ENCODE data around the gene GBE1. TPM values are rescaled to one million over a fixed set of nuclear protein-coding genes. Genes with fewer than 3 reads are reported as not detected.

GBE1 gene
- total and polyA plus RNA-seq, 2 donors (not counting 1 experiment from before 2014, with no cell fraction given), result 153 to 232 TPM

DNA sequence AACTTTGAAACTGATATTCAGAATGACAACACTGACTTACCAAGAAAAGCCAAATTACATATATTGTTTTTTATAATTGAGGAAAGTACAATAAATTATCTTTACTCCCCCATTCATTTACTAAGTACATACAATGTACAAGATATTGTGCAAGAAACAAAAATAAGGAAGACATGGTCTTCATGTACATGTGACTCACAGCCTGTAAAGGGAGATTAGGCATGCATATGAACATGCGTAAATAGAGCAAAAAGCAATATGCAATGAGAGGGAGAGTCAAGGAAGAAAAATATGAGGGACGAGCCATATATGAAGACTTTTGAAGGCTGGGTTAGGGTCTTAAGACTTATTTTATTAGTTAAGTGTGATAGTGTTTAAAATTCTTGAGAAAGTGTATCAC lies 258.4 kb downstream of the GBE1 start:
- Histone ChIP-seq H3K9me3 (ENCODE audit: control insufficient read depth, insufficient read depth, low read depth, low read length) (no peaks in the 10 kb centered on the region), H4K20me1 (ENCODE audit: control insufficient read depth, extremely low read depth, insufficient read depth, low read length) (no peaks in the 10 kb centered on the region), H2AFZ (ENCODE audit: low read length) (no peak overlapping the region), H3K4me1 (ENCODE audit: control insufficient read depth, extremely low read depth, insufficient read depth, low read length) (no peaks in the 10 kb centered on the region), H3K9ac (ENCODE audit: insufficient read depth, low read length) (no peak overlapping the region), H3K27ac (ENCODE audit: insufficient read depth, low read length) (no peak overlapping the region), H3K4me2 (ENCODE audit: extremely low read depth, insufficient read depth, low read length) (no peak overlapping the region), H3K79me2 (ENCODE audit: control insufficient read depth, insufficient read depth, low read length) (no peaks in the 10 kb centered on the region), H3K27me3 (ENCODE audit: control insufficient read depth, insufficient read depth, low read length) (no peaks in the 10 kb centered on the region), H3K36me3 (ENCODE audit: control insufficient read depth, insufficient read depth, low read length) (no peaks in the 10 kb centered on the region), H3K4me3 (replicated peaks in 1 of 4; ENCODE audit: control extremely low read depth in 1 of 4, insufficient read depth in 1 of 4, low read depth in 3 of 4, low read length in 4 of 4) (no peak overlapping the region)
- DNase-seq (ENCODE audit: low read depth in 2 of 2), result no peak
- TF ChIP-seq, protein P1, sequence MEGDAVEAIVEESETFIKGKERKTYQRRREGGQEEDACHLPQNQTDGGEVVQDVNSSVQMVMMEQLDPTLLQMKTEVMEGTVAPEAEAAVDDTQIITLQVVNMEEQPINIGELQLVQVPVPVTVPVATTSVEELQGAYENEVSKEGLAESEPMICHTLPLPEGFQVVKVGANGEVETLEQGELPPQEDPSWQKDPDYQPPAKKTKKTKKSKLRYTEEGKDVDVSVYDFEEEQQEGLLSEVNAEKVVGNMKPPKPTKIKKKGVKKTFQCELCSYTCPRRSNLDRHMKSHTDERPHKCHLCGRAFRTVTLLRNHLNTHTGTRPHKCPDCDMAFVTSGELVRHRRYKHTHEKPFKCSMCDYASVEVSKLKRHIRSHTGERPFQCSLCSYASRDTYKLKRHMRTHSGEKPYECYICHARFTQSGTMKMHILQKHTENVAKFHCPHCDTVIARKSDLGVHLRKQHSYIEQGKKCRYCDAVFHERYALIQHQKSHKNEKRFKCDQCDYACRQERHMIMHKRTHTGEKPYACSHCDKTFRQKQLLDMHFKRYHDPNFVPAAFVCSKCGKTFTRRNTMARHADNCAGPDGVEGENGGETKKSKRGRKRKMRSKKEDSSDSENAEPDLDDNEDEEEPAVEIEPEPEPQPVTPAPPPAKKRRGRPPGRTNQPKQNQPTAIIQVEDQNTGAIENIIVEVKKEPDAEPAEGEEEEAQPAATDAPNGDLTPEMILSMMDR (conservative IDR thresholded peaks at IDR 0.05 in 1 of 2, IDR thresholded peaks at IDR 0.05 in 1 of 2; ENCODE audit: low read depth in 1 of 2, low read length in 2 of 2), result no peak
- no peak for TF ChIP-seq EZH2 (IDR thresholded peaks at IDR 0.05; ENCODE audit: low read length, missing control alignments)

DNA sequence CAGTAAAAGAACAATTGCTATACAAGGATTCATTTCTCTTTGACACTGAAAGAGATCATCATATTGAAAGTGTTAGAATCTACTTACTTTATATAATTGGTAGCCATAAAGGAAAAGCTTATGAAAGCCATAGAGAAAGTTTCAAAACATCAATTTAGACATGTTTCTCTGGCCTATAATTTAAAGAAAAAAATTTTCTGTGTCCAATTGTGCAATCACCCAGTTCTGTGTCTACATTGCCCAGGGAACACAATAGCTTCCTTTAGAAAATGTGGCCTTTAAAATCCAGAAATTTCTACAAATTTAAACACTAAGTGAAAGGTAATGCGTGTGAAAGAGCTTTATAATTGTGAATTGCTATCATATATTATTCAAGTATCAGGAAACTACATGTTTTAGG lies 259.2 kb downstream of the GBE1 start:
- no peak for DNase-seq (ENCODE audit: low read depth in 2 of 2)
- TF ChIP-seq EZH2 (IDR thresholded peaks at IDR 0.05; ENCODE audit: low read length, missing control alignments), result no peak
- TF ChIP-seq, protein P1 (conservative IDR thresholded peaks at IDR 0.05 in 1 of 2, IDR thresholded peaks at IDR 0.05 in 1 of 2; ENCODE audit: low read depth in 1 of 2, low read length in 2 of 2), result no peak

DNA sequence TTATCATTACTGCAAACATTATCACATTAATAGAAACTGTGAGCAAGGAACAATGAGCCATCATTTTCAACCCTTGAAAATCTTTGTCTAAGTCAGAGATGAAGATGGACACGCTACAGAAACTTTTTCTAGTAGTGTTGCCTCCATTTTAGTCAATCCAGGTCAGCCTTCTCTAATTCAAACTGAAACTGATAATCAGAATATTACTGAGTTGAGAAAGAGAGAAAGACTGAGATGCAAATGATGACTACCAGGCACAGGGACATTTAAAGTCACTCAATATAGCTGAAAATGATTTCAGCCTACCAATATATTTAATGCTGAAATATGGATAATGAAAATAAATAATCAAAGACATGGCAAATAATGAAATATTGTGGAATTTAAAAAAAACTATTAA lies 261.4 kb downstream of the GBE1 start:
- no peak for DNase-seq (ENCODE audit: low read depth in 2 of 2)
- peaks cover 2% of the 10 kb centered on the region for H3K36me3 ChIP-seq (ENCODE audit: control insufficient read depth, insufficient read depth, low read length)
- H4K20me1 ChIP-seq (ENCODE audit: control insufficient read depth, extremely low read depth, insufficient read depth, low read length), result no peaks in the 10 kb centered on the region
- no peak overlapping the region for H2AFZ ChIP-seq (ENCODE audit: low read length)
- no peak for TF ChIP-seq EZH2 (IDR thresholded peaks at IDR 0.05; ENCODE audit: low read length, missing control alignments)
- TF ChIP-seq, protein P1 (conservative IDR thresholded peaks at IDR 0.05 in 1 of 2, IDR thresholded peaks at IDR 0.05 in 1 of 2; ENCODE audit: low read depth in 1 of 2, low read length in 2 of 2), result no peak
- no peaks in the 10 kb centered on the region for H3K9me3 ChIP-seq (ENCODE audit: control insufficient read depth, insufficient read depth, low read depth, low read length)
- no peak overlapping the region for H3K9ac ChIP-seq (ENCODE audit: insufficient read depth, low read length)
- H3K4me1 ChIP-seq (ENCODE audit: control insufficient read depth, extremely low read depth, insufficient read depth, low read length), result no peaks in the 10 kb centered on the region
- no peak overlapping the region for H3K4me3 ChIP-seq (replicated peaks in 1 of 4; ENCODE audit: control extremely low read depth in 1 of 4, insufficient read depth in 1 of 4, low read depth in 3 of 4, low read length in 4 of 4)
- no peak overlapping the region for H3K27ac ChIP-seq (ENCODE audit: insufficient read depth, low read length)
- H3K27me3 ChIP-seq (ENCODE audit: control insufficient read depth, insufficient read depth, low read length), result no peaks in the 10 kb centered on the region
- H3K79me2 ChIP-seq (ENCODE audit: control insufficient read depth, insufficient read depth, low read length), result no peaks in the 10 kb centered on the region
- H3K4me2 ChIP-seq (ENCODE audit: extremely low read depth, insufficient read depth, low read length), result no peak overlapping the region

More for the DNA sequence above, 259.2 kb downstream of the GBE1 start:
- Histone ChIP-seq H3K27me3 (ENCODE audit: control insufficient read depth, insufficient read depth, low read length) (no peaks in the 10 kb centered on the region), H3K27ac (ENCODE audit: insufficient read depth, low read length) (no peak overlapping the region), H3K9ac (ENCODE audit: insufficient read depth, low read length) (no peak overlapping the region), H3K79me2 (ENCODE audit: control insufficient read depth, insufficient read depth, low read length) (no peaks in the 10 kb centered on the region), H3K4me1 (ENCODE audit: control insufficient read depth, extremely low read depth, insufficient read depth, low read length) (no peaks in the 10 kb centered on the region), H3K9me3 (ENCODE audit: control insufficient read depth, insufficient read depth, low read depth, low read length) (no peaks in the 10 kb centered on the region), H3K4me3 (replicated peaks in 1 of 4; ENCODE audit: control extremely low read depth in 1 of 4, insufficient read depth in 1 of 4, low read depth in 3 of 4, low read length in 4 of 4) (no peak overlapping the region), H2AFZ (ENCODE audit: low read length) (no peak overlapping the region), H3K36me3 (ENCODE audit: control insufficient read depth, insufficient read depth, low read length) (no peaks in the 10 kb centered on the region), H3K4me2 (ENCODE audit: extremely low read depth, insufficient read depth, low read length) (no peak overlapping the region), H4K20me1 (ENCODE audit: control insufficient read depth, extremely low read depth, insufficient read depth, low read length) (no peaks in the 10 kb centered on the region)
